Gastroesophageal sphincter (tissue), 4 donors: ENCODE measurements around the gene GJA9. TPM values are rescaled to one million over a fixed set of nuclear protein-coding genes. Genes with fewer than 3 reads are reported as not detected.

ENCODE experiments used
- ATAC-seq: fragments of 150-250 bp; one replicate; pipeline ENCODE4 v1.9.1; 2016; ENCODE audit warnings: mild to moderate bottlenecking, moderate library complexity
- H3K27ac ChIP-seq, 4 donors: fragments of 200-600 bp; sonication (generic) in 3 of 4; 1 replicate in 3 of 4; 2 replicates in 1 of 4; pipeline ENCODE4 v1.5.1; 2016 to 2019
- H3K27me3 ChIP-seq: fragments of 200-600 bp; sonication (generic); one replicate; pipeline ENCODE4 v1.5.1; 2019
- H3K36me3 ChIP-seq, 2 donors: fragments of 200-600 bp; sonication (generic); one replicate each; pipeline ENCODE4 v1.5.1; 2019; ENCODE audit warnings: control low read depth in 1 of 2
- H3K4me1 ChIP-seq, 3 donors: fragments of 200-600 bp; sonication (generic); 1 replicate in 2 of 3; 2 replicates in 1 of 3; pipeline ENCODE4 v1.5.1; 2016 to 2019; ENCODE audit warnings: control low read depth in 2 of 3
- H3K4me3 ChIP-seq, 2 donors: fragments of 200-600 bp; sonication (generic); one replicate each; pipeline ENCODE4 v1.5.1; 2019; ENCODE audit warnings: mild to moderate bottlenecking in 1 of 2, moderate library complexity in 1 of 2
- H3K9me3 ChIP-seq, 3 donors: fragments of 200-600 bp; sonication (generic); one replicate each; pipeline ENCODE4 v1.5.1; 2017 to 2019; ENCODE audit warnings: control low read depth in 2 of 3
- EP300 ChIP-seq: sonication (generic); formaldehyde crosslinking; IDR thresholded peaks from one replicate; pipeline ENCODE4 v1.6.1; 2017; ENCODE audit warnings: antibody characterized with exemption, mild to moderate bottlenecking
- POLR2A ChIP-seq, 2 donors: fragments of 450-650 bp; IDR thresholded peaks; one replicate each; pipeline ENCODE4 v1.6.1; 2017; ENCODE audit warnings: antibody characterized with exemption in 2 of 2, mild to moderate bottlenecking in 2 of 2, moderate library complexity in 1 of 2
- POLR2AphosphoS5 ChIP-seq: sonication (generic); formaldehyde crosslinking; IDR thresholded peaks from one replicate; pipeline ENCODE4 v1.6.1; 2017; ENCODE audit warnings: antibody characterized with exemption
- WGBS, 2 donors: methylation state at CpG; one replicate each; pipeline ENCODE4 v1.1.5; 2018; ENCODE audit warnings: low coverage in 1 of 2; 5-methylcytosine and 5-hydroxymethylcytosine counted together
- total RNA-seq, 4 donors: library from RNA; depleted of rRNA; stranded (reverse); fragments of >200 nt; gene quantifications; one replicate each; pipeline ENCODE4 v1.1.0, GENCODE V29; 2016
- TF ChIP-seq, protein P1 (sequence below), 4 experiments: fragments of 200-600 bp in 2 of 4; fragments of 450-650 bp in 2 of 4; sonication (generic) in 1 of 4; IDR thresholded peaks; one replicate each; pipeline ENCODE4 v1.5.1; 2017 to 2019; ENCODE audit warnings: antibody characterized with exemption in 4 of 4, mild to moderate bottlenecking in 2 of 4, moderate library complexity in 2 of 4

GJA9 gene
- total RNA-seq, 4 donors from 2014 or later = not detected

DNA sequence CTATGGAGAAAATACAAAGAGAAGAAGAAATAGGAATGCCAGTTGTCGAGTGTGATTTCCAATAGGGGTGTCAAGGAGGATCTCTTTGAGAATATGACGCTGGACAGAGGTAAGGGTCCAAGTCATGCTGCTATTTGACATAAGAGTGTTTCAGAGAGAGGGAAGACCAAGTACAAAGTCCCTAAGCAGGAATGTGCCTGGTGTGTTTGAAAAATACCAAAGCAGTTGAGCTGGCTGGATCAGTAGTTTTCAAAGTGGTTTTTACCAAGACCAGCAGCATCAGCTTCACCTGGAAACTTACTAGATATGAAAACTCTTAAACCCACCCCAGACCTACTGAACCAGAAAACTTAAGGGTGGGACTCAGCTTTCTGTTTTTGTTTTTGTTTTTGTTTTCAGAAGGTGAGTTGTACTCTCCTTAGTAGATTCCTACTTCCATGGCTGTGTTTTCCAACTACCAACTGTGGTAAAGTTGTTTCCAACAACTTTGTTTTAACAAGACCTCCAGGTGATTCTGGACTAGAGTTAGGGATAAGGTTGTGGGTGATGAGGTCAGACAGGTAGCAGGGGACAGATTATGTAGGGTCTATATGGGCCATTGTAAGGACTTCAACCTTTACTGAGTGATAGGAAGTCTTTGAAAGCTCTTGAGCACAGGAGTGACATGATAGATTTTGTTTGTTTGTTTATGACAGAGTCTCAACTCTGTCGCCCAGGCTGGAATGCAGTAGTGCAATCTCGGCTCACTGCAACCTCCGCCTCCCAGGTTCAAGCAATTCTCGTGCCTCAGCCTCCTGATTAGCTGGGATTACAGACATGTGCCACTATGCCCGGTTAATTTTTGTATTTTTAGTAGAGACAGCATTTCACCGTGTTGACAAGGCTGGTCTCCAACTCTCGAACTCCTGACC, 7.3 kb upstream of the GJA9 start:
- WGBS, 2 donors = 90 to 94% methylated on average over 4 to 7 of the region's 9 CpGs
- no peaks in the 10 kb centered on the region for H3K36me3 ChIP-seq
- ATAC-seq = no peak

DNA sequence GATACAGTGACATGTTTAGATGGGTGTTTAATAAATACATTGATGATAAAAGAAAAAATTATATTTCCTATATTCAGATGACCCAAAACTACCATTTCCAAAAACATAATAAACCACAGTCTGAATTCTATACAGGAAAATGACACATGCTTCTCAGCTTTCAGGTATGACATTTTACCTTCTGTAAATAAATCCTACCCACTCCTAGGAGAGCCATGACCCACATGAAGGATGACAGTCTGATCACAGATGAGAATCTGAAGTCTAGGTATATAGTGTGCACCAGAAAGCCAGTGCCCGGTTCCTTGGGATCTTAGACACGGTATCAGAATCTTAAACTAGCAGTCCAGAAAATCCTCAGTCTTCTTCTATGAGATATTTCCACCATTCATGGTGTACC, 3.7 kb upstream of the GJA9 start:
- no peak overlapping the region for H3K4me3 ChIP-seq
- H3K27ac ChIP-seq = no peak overlapping the region
- 89% methylated on average over 2 of the region's 2 CpGs; no CpG with 5 or more reads in 1 of the 2 donors for WGBS, 2 donors
- no peak for ATAC-seq
- H3K4me1 ChIP-seq = no peaks in the 10 kb centered on the region
- H3K27me3 ChIP-seq = no peaks in the 10 kb centered on the region
- H3K36me3 ChIP-seq = no peaks in the 10 kb centered on the region
- no peaks in the 10 kb centered on the region for H3K9me3 ChIP-seq
- TF ChIP-seq, protein P1, sequence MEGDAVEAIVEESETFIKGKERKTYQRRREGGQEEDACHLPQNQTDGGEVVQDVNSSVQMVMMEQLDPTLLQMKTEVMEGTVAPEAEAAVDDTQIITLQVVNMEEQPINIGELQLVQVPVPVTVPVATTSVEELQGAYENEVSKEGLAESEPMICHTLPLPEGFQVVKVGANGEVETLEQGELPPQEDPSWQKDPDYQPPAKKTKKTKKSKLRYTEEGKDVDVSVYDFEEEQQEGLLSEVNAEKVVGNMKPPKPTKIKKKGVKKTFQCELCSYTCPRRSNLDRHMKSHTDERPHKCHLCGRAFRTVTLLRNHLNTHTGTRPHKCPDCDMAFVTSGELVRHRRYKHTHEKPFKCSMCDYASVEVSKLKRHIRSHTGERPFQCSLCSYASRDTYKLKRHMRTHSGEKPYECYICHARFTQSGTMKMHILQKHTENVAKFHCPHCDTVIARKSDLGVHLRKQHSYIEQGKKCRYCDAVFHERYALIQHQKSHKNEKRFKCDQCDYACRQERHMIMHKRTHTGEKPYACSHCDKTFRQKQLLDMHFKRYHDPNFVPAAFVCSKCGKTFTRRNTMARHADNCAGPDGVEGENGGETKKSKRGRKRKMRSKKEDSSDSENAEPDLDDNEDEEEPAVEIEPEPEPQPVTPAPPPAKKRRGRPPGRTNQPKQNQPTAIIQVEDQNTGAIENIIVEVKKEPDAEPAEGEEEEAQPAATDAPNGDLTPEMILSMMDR (IDR thresholded peaks at IDR 0.05) = no peak
- TF ChIP-seq POLR2A (IDR thresholded peaks at IDR 0.05) (no peak), EP300 (no peak), POLR2AphosphoS5 (no peak)

More for the DNA sequence above, 7.3 kb upstream of the GJA9 start:
- TF ChIP-seq, protein P1 (IDR thresholded peaks at IDR 0.05) = no peak
- TF ChIP-seq EP300 = no peak
- no peak for TF ChIP-seq POLR2AphosphoS5
- TF ChIP-seq POLR2A (IDR thresholded peaks at IDR 0.05) = no peak
- Histone ChIP-seq H3K4me1 (no peaks in the 10 kb centered on the region), H3K4me3 (no peak overlapping the region), H3K9me3 (no peaks in the 10 kb centered on the region), H3K27ac (no peak overlapping the region), H3K27me3 (no peaks in the 10 kb centered on the region)

DNA sequence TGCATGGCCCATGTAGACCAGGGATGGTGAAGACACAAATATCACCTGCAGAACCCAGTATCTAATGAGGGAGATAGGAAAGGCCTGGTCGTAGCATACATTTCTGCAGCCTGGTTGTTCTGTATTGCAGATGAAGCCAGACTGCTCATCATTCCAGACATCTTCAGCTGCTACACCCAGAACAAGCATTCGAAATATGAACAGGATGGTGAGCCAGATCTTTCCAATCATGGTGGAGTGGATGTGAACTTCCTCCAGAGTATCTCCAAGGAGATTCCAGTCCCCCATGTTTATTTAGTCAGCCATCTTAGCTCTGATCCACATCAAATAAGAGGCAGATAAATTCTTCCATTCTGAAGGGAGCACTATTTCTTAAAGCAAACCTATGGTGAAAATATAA, 5.6 kb downstream of the GJA9 start:
- no peaks in the 10 kb centered on the region for H3K36me3 ChIP-seq
- WGBS, 2 donors = no CpG with 5 or more reads among the region's 2 CpGs
- peaks cover 0 to 20% (median 7%) of the 10 kb centered on the region in 3 donors for H3K4me1 ChIP-seq
- ATAC-seq = no peak
- H3K27me3 ChIP-seq = no peaks in the 10 kb centered on the region
- TF ChIP-seq EP300 = no peak
- TF ChIP-seq POLR2A (IDR thresholded peaks at IDR 0.05) = no peak
- TF ChIP-seq, protein P1 (IDR thresholded peaks at IDR 0.05) = no peak
- no peak for TF ChIP-seq POLR2AphosphoS5
- H3K9me3 ChIP-seq = no peaks in the 10 kb centered on the region
- H3K4me3 ChIP-seq = no peak overlapping the region
- no peak overlapping the region for H3K27ac ChIP-seq

GRCh38 chr1:38873027-38873969, 8.1 kb downstream of the GJA9 start, which contains the start of gene MYCBP:
TSS of gene MYCBP (minus strand) at chr1:38873348. CDS start at chr1:38873305, 43 bp downstream.
- Histone ChIP-seq H3K9me3 (no peaks in the 10 kb centered on the region), H3K27me3 (no peaks in the 10 kb centered on the region), H3K27ac (peak within 1 kb of the TSS; percentile 10 to 80 (median 73)), H3K4me1 (peaks cover 0 to 20% (median 7%) of the 10 kb centered on the region in 3 donors), H3K4me3 (peak within 1 kb of the TSS; percentile 51 to 86), H3K36me3 (no peaks in the 10 kb centered on the region)
- 0% methylated on average over 4 to 7 of the region's 69 CpGs for WGBS, 2 donors
- ATAC-seq = peak; percentile 99
- TF ChIP-seq POLR2A (IDR thresholded peaks at IDR 0.05) = peak; percentile 13 to 18
- TF ChIP-seq, protein P1 (IDR thresholded peaks at IDR 0.05) = peak in 3 of 4 experiments; percentile 21 to 46 (median 35)
- TF ChIP-seq EP300 = no peak
- peak; percentile 42 for TF ChIP-seq POLR2AphosphoS5
